Kidney epithelial cell (primary cell): ENCODE measurements around the gene OSGEP. TPM values are rescaled to one million over a fixed set of nuclear protein-coding genes. Genes with fewer than 3 reads are reported as not detected.
"Not testable (repeated sequence)": the region's sequence is repeated elsewhere in the genome, so short reads cannot be mapped to it uniquely, and the experiment has no call there.

Experiments
- DNase-seq: peaks from one replicate; pipeline ENCODE4 v3.0.0-alpha.2; 2010; ENCODE audit warnings: low read depth
- H3K27me3 ChIP-seq: 2 replicates; pipeline ENCODE4 v1.6.0; 2011; ENCODE audit warnings: low read length; ENCODE audit not compliant: control insufficient read depth, insufficient read depth
- H3K36me3 ChIP-seq: 2 replicates; pipeline ENCODE4 v1.5.1; 2011; ENCODE audit warnings: low read length; ENCODE audit not compliant: control insufficient read depth, insufficient read depth
- H3K4me3 ChIP-seq: 2 replicates; pipeline ENCODE4 v1.5.1; 2011; ENCODE audit warnings: low read depth, mild to moderate bottlenecking, control low read depth, low read length
- total RNA-seq: library from RNA; depleted of rRNA; stranded (reverse); fragments of >200 nt; gene quantifications from 2 replicates; pipeline ENCODE4 v1.2.3, GENCODE V29; 2015
- TF ChIP-seq, protein P1 (sequence below): IDR thresholded peaks from 2 replicates; pipeline ENCODE4 v1.5.1; 2011; ENCODE audit warnings: mild to moderate bottlenecking, moderate library complexity, low read length, control low read depth, inconsistent platforms; ENCODE audit not compliant: insufficient read depth, poor library complexity, severe bottlenecking

The OSGEP gene
- total RNA-seq, 1 donor from 2014 or later = 46.6 TPM

DNA sequence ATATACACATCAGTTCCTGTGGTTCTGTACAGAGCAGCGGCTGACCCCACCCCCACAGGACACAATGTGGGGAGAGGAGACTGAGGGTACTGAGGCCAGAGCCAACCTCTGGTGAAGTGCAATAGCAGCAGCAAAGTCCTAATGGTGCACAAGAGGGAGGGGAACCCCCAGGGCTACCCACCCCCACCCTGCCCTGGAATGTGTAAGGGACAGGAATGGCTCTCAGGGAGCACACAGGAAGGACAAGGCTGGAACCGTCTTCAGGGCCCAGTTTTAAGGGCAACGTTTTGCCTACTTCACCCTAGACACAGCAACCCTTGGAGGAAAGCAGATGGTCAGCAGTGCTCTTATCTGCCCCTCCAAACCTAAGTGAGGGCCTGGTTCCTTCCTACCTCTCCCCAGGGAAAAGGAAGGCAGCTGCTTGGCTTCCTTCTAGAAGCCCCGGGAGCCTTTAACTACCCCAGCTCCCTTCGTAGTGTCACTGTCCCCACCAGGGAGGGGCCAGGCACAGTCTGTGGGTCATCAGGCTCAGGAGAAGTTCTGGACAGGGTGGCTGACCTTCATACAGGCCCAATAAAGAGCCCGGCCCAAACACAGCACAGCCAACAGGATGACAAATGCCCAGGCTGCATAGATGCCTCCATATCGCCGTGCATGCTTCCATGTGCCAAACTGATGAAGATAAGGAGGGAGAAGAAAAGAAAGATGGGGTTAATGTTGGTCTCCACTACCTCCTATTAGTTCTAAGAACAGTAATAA is 3.6 kb upstream of the OSGEP start:
- TF ChIP-seq, protein P1, sequence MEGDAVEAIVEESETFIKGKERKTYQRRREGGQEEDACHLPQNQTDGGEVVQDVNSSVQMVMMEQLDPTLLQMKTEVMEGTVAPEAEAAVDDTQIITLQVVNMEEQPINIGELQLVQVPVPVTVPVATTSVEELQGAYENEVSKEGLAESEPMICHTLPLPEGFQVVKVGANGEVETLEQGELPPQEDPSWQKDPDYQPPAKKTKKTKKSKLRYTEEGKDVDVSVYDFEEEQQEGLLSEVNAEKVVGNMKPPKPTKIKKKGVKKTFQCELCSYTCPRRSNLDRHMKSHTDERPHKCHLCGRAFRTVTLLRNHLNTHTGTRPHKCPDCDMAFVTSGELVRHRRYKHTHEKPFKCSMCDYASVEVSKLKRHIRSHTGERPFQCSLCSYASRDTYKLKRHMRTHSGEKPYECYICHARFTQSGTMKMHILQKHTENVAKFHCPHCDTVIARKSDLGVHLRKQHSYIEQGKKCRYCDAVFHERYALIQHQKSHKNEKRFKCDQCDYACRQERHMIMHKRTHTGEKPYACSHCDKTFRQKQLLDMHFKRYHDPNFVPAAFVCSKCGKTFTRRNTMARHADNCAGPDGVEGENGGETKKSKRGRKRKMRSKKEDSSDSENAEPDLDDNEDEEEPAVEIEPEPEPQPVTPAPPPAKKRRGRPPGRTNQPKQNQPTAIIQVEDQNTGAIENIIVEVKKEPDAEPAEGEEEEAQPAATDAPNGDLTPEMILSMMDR = no peak
- Histone ChIP-seq H3K4me3 (no peak overlapping the region), H3K36me3 (peaks cover 2% of the 10 kb centered on the region), H3K27me3 (no peaks in the 10 kb centered on the region)
- no peak for DNase-seq

DNA sequence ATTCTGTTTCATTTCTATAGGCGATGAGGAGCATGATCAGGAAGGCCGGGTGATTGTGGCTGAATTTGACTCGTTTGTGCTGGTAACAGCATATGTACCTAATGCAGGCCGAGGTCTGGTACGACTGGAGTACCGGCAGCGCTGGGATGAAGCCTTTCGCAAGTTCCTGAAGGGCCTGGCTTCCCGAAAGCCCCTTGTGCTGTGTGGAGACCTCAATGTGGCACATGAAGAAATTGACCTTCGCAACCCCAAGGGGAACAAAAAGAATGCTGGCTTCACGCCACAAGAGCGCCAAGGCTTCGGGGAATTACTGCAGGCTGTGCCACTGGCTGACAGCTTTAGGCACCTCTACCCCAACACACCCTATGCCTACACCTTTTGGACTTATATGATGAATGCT is 2.4 kb upstream of the OSGEP start:
- H3K36me3 ChIP-seq = peaks cover 2% of the 10 kb centered on the region
- TF ChIP-seq, protein P1 = no peak

DNA sequence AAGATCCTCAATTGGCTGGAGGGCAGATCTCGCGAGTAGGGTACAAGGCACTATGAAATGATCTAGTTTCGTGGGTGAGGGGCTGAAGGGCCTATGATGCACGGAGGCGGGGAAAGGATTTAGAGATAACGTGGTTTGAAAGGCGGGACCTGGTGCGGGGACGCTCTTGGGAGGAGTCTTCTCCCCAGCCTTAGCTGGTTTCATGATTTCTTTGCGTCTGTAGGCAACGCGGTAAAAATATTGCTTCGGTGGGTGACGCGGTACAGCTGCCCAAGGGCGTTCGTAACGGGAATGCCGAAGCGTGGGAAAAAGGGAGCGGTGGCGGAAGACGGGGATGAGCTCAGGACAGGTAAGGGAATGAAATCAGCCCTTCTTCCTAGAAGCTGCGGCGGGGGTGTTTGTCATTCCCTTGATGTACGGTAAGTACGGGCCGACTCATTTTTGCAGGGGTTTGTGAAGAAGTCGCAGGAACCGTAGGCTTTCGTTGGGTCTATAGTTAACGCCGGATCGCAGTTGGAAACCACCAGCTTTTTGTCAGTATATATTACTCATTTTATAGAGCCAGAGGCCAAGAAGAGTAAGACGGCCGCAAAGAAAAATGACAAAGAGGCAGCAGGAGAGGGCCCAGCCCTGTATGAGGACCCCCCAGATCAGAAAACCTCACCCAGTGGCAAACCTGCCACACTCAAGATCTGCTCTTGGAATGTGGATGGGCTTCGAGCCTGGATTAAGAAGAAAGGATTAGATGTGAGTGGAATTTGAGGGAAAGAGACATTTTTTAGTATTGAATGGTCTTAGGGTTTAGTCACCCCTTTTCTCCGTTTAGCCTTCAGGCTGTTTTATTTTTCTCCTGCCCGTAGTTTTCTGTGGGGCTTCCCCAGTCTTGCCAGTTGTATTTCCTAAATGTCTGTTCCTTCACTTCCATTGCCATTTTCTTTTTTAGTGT is 1.0 kb upstream of the OSGEP start:
- Histone ChIP-seq H3K27me3 (no peaks in the 10 kb centered on the region), H3K4me3 (peak overlapping the region; percentile 69), H3K36me3 (peaks cover 2% of the 10 kb centered on the region)
- no peak for DNase-seq
- TF ChIP-seq, protein P1 = no peak

More for the DNA sequence above, 2.4 kb upstream of the OSGEP start:
- Histone ChIP-seq H3K27me3 (no peaks in the 10 kb centered on the region), H3K4me3 (no peak overlapping the region)
- no peak for DNase-seq

DNA sequence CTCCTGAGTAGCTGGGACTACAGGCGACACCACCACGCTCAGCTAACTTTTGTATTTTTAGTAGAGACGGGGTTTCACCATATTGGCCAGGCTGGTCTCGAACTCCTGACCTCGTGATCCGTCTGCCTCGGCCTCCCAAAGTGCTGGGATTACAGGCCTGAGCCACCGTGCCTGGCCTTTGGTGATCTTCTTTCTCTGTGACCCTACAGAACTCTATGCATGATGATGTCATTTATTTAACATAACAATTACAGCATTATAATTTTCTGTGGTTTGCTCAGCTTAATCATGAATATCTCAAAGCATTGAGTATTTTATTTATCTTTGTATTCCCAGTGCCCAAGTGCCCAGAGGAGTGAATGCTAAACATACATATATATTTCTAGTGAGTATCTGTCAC is 1.8 kb downstream of the OSGEP start:
- not testable (repeated sequence) for H3K4me3 ChIP-seq, H3K36me3 ChIP-seq, DNase-seq, H3K27me3 ChIP-seq

DNA sequence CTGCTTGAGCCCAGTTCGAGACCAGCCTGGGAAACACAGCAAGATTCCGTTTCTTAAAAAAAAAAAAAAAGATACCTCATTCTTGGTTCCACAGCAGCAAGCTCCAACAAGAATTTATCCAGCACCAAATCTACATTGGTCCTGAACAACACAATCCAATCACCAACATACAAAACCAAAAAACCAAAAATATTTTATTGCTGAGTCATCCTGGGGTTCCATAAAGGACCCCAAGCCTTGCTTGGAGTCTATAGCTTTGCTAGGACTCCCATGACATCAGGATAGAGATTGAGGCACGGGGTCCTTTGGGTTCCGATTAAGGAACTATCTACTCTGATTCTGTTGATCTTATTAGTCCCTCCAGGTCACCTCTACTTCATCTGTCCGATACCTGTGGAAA is 7.7 kb downstream of the OSGEP start:
- TF ChIP-seq, protein P1 = no peak
- Histone ChIP-seq H3K36me3 (peaks cover 1% of the 10 kb centered on the region), H3K4me3 (no peak overlapping the region), H3K27me3 (no peaks in the 10 kb centered on the region)
- DNase-seq = no peak

DNA sequence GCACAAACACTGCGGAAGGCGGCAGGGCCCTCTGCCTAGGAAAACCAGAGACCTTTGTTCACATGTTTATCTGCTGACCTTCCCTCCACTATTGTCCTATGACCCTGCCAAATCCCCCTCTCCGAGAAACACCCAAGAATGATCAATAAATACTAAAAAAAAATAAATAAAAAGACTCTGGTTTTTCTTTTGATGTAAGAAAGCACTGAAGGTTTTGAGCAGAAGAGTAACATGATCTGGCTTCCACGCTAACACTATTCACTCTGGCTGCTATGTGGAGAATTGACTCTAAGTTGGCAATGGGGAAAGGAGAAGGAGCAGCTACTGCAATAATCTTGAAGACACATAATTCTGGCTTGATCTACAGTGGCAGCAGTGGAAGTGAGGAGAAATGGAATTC is 11.0 kb downstream of the OSGEP start:
- not testable (repeated sequence) for DNase-seq, H3K27me3 ChIP-seq, H3K36me3 ChIP-seq, H3K4me3 ChIP-seq
